T-helper 2 cell treated with Interferon-gamma antibody and Interleukin-4, amounts not matched to agents 100 ng/mL and 5 ng/mL, for 36 hours (primary cell): Measurements from ENCODE around the gene HIPK2. TPM values are rescaled to one million over a fixed set of nuclear protein-coding genes. Genes with fewer than 3 reads are reported as not detected.

ENCODE experiments used
- intact Hi-C: fragments of 100-400 bp; cut with micrococcal nuclease; formaldehyde crosslinking; loops from one replicate; pipeline ENCODE4 v1.15.1; 2023
- total RNA-seq: library from RNA; stranded (reverse); gene quantifications from 2 replicates; pipeline ENCODE4 v1.2.3, GENCODE V29; 2022

HIPK2 gene
- total RNA-seq, 1 donor from 2014 or later: 19.2 TPM

DNA sequence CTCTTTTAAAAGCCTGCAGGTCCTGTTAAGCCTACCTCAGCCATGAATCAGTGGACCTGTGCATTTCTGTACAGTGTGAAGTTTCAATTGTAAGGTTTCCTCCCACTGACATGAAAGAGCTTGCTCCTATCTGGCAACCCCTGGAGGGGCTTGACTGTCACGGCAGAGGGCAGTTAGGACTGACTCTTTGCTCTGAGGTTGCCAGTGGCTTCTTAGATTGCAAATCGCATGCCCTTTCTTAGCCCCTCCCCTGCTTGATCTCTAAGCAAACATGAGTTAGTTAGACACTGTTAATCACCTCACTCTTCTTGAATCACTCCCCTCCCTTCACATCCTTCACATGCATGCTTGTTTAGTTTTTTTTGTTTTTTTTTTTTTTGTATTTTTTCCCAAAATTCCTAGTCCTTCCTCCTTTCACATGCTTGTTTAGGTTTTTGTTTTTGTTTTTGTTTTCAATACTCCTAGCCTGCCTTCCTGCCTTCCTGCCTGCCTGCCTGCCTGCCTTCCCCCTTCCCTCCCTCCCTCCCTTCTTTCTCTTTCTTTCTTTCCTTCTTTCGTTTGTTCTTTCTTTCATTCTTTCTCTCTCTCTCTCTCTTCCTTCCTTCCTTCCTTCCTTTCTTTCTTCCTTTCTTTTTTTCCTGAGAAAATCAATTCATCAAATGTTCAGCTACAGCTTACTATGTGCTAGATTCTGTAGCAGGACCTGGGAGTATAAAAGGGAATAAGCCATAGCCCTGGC lies 6.0 kb upstream of the HIPK2 start:
- intact Hi-C loops: no loop called here

GRCh38 chr7:139782932-139783331 lies 5.1 kb upstream of the HIPK2 start:
- intact Hi-C loops: no loop called here

DNA sequence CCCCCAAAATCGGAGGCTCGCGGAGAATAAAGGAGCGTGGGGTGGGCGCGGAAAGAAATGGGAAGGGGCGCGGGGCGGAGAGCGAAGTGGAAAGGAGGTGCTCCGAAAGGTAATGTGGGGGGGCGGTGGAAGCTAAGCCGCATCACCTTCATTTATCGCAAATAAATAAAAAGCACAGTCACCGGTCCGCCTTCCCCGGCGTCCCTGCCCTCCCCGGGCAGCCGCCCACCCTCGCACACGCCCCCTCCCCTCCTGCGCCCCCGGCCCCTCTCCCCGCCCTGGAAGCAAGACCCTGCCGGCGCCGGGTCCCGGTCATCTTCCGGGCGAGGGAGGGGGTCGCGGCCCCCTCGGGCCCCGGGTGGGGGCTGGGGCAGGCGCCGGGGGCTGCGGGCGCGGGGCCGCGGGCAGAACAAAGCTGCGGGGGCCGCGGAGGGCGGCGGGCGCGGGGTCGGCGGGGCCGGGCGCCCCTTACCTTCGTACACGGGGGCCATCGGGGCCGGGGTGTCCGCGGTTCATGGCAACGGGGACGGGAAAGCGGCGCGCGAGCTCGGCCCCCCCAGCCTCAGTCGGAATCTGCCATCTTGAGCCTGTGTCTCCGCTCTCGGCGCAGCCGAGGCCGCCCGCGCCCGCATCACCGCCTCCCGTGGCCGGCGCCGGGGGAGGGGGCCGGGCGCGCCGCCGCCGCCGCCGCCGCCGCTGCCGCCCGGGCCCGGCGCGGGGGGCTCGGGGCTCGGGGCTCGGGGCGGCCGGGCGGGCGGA lies 486 bp downstream of the HIPK2 start:
- intact Hi-C loops: loop anchor here (1.0 to 5.0 kb wide), 6 partner anchors 55 to 398 kb away; partner anchors contain the start of gene PARP12

- intact Hi-C loops: loop anchor here (1.0 to 5.0 kb wide), 9 partner anchors 9 to 399 kb away; partner anchors contain the start of gene PARP12
Measured at GRCh38 chr7:139776486-139777132, 1.2 kb downstream of the HIPK2 start.

GRCh38 chr7:139775829-139776266 lies 1.9 kb downstream of the HIPK2 start:
- intact Hi-C loops: loop anchor here (1.0 to 5.0 kb wide), 8 partner anchors 9 to 286 kb away; partner anchors contain the start of gene PARP12

GRCh38 chr7:139774376-139774775 lies 3.4 kb downstream of the HIPK2 start:
- intact Hi-C loops: no loop called here

- intact Hi-C loops: no loop called here
Measured at GRCh38 chr7:139773371-139773770, 4.4 kb downstream of the HIPK2 start.

DNA sequence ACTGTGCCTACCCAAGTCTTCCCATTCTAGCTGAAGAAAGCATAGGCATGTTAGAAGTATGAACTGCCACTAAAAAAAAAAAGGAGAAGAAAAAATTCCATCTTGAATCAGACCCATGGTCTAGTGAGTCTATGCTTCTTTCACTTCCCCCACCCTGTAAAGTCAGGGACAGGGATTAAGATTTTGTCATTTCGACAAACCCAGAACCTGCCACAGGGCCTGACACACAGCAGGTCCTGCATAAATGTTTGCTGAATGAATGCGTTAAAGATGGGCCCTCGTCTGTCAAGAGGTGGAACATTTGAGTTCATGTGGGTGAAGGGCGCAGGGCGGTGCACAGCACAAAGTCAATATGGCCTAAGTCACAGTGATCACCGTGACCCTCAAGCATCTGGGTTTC lies 4.9 kb downstream of the HIPK2 start:
- intact Hi-C loops: no loop called here

DNA sequence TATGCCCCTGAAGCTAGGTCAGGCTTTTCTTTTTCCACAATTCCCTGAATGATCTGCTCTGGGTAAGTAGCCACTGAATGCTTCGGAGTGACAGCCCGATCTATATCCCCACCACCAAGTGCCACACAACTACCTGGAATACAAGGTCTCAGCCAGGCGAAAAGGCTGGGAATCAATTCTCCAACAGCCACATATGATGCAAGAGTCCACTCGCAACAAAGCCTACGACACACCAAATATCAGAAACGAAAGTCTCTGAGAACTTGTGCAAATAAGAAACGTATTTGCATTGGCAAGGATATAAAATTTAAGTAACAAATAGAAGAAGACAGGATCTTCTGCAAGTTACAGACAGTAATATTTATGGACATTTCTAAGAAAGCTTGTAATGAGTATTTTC lies 5.7 kb downstream of the HIPK2 start:
- intact Hi-C loops: no loop called here

- intact Hi-C loops: no loop called here
Measured at GRCh38 chr7:139771001-139771956, 6.5 kb downstream of the HIPK2 start.

DNA sequence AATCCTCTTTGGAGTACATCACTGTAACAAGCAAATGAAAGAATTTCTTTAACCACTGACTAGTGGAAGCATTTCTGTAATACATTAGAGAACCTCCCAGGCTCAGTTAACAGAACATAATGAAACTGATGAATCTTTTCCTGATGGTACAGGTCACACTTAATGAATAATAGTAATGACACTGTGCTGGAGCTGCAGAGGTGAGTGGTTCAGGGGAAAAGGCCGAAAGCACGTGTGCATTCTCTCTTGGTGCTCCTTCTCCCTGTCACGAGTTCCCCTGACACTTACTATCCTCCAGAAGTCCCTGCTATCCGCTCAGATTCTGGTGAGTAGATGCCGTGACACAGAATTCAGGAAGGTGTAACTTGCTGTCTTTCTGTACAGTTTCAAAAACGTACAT lies 8.0 kb downstream of the HIPK2 start:
- intact Hi-C loops: no loop called here

GRCh38 chr7:139769066-139769465 lies 8.7 kb downstream of the HIPK2 start:
- intact Hi-C loops: no loop called here

GRCh38 chr7:139768249-139768824 lies 9.5 kb downstream of the HIPK2 start:
- intact Hi-C loops: no loop called here

DNA sequence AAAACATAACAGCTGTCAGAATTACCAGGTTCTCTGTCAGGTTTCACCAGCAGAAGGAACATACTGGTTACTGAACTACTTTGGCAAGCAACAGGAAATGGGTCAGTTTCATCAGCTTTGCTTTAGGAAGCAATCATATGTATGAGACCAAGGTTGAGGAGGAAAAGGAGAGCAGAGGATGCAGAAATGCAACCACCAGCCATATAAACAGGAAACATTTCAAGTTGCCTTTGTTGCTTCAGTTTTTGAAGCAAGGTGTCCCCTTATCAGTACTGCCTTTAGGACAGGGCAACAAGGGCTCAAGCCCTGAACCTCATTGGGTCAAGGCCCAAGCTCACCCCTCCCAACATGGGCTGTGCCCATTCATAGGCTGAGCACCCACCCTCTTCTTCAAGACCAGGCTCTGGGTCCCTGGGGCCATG lies 10.2 kb downstream of the HIPK2 start:
- intact Hi-C loops: loop anchor here (1.0 kb wide), 1 partner anchor 9 kb away; no protein-coding TSS in a partner anchor

- intact Hi-C loops: no loop called here
Measured at GRCh38 chr7:139765143-139765542, 12.7 kb downstream of the HIPK2 start.

DNA sequence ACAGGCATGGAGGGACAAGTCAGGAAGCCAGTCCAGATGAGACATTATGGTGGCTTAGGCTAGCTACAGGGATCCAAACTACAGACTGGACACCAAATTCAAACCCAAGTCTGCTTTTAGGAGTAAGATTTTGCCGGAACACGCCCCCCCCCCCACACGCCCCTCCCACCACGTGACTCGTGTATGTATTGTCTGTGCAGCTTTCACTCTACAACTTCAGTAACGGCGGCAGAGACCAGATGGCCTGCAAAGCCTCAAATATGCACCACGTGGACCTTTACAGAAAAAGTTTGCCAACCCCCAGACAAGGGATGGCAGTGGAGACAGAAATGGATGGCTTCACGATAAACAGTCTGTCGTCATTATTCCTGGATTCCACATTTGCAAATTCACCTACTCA lies 14.5 kb downstream of the HIPK2 start:
- intact Hi-C loops: no loop called here

GRCh38 chr7:139762886-139763285 lies 14.9 kb downstream of the HIPK2 start:
- intact Hi-C loops: no loop called here

DNA sequence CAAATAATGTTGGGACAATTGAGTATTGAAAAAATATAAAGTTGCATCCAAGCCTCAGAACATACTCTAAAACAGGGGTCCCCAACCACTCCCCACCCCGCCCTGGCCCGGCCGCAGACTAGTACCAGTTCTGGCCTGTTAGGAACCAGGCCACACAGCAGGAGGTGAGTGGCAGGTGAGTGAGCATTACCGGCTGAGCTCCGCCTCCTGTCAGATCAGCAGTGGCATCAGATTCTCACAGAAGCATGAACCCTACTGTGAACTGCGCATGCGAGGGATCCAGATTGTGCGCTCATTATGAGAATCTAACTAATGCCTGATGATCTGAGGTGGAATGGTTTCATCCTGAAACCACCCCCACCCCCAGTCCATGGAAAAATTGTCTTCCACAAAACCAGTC lies 19.4 kb downstream of the HIPK2 start:
- intact Hi-C loops: no loop called here

GRCh38 chr7:139757968-139758367 lies 19.8 kb downstream of the HIPK2 start:
- intact Hi-C loops: no loop called here

GRCh38 chr7:139753693-139754111 lies 24.1 kb downstream of the HIPK2 start:
- intact Hi-C loops: no loop called here
